HEK293 (cell line): ENCODE data around the gene PLAAT2.
A peak's percentile ranks its signal among the peaks of the same experiment; 100 is the strongest.

Experiments used
- CTCF ChIA-PET: fragments of 350-600 bp; formaldehyde crosslinking; extraction: SDS; loops from one replicate; lab custom pipeline; 2021; ENCODE audit warnings: antibody characterized with exemption; lab: Yijun Ruan, JAX
- POLR2A ChIA-PET: fragments of 300-600 bp; formaldehyde crosslinking; extraction: SDS; loops from one replicate; lab custom pipeline; 2020; ENCODE audit warnings: antibody characterized with exemption, inconsistent platforms; lab: Yijun Ruan, JAX
- H3K27ac ChIP-seq: fragments of 200-500 bp; sonication (Bioruptor generic); 2 replicates; pipeline ENCODE4 v1.5.1; 2014; ENCODE audit warnings: low read depth, low read length, control low read depth, inconsistent platforms; ENCODE audit errors: extremely low read depth
- H3K36me3 ChIP-seq, 2 experiments: fragments of 200-500 bp in 1 of 2; sonication (Bioruptor generic) in 1 of 2; 1 replicate in 1 of 2; 2 replicates in 1 of 2; pipeline ENCODE4 v1.5.1; 2014 to 2017; ENCODE audit warnings: inconsistent platforms in 2 of 2, low read length in 2 of 2; ENCODE audit not compliant: control insufficient read depth in 2 of 2, insufficient read depth in 1 of 2
- H3K4me1 ChIP-seq: fragments of 200-500 bp; sonication (Bioruptor generic); 2 replicates; pipeline ENCODE4 v1.5.1; 2014; ENCODE audit warnings: mild to moderate bottlenecking, low read length, inconsistent platforms; ENCODE audit not compliant: control insufficient read depth, insufficient read depth
- H3K4me3 ChIP-seq: 2 replicates; pipeline ENCODE4 v1.5.1; 2011; ENCODE audit warnings: low read depth, mild to moderate bottlenecking, control low read depth, low read length, moderate library complexity
- H3K9me3 ChIP-seq: fragments of 200-500 bp; sonication (Bioruptor generic); 2 replicates; pipeline ENCODE4 v1.5.1; 2014; ENCODE audit warnings: low read depth, low read length, inconsistent platforms; ENCODE audit not compliant: control insufficient read depth, insufficient read depth
- EGR2 ChIP-seq: fragments of 450-650 bp; formaldehyde crosslinking; IDR thresholded peaks from 2 replicates; pipeline ENCODE4 v1.5.1; 2016; ENCODE audit warnings: low read depth, missing biosample characterization, missing genetic modification characterization
- GLIS1 ChIP-seq: fragments of 450-650 bp; formaldehyde crosslinking; IDR thresholded peaks from 2 replicates; pipeline ENCODE4 v1.5.1; 2016; ENCODE audit warnings: missing biosample characterization, missing genetic modification characterization
- SCRT2 ChIP-seq: fragments of 450-650 bp; formaldehyde crosslinking; IDR thresholded peaks from 2 replicates; pipeline ENCODE4 v1.5.1; 2016; ENCODE audit warnings: missing biosample characterization, missing genetic modification characterization
- SETDB1 ChIP-seq: IDR thresholded peaks from one replicate; pipeline ENCODE4 v1.6.1; 2017; ENCODE audit warnings: mild to moderate bottlenecking, low read length, moderate library complexity, mixed read lengths; ENCODE audit not compliant: insufficient read length
- ZFHX2 ChIP-seq: fragments of 450-650 bp; formaldehyde crosslinking; conservative IDR thresholded peaks from 2 replicates; pipeline ENCODE4 v1.5.1; 2016; ENCODE audit warnings: missing biosample characterization, missing genetic modification characterization
- ZFP69B ChIP-seq: fragments of 450-650 bp; formaldehyde crosslinking; IDR thresholded peaks from 2 replicates; pipeline ENCODE4 v1.5.1; 2016; ENCODE audit warnings: missing biosample characterization, missing genetic modification characterization
- ZNF132 ChIP-seq: fragments of 450-650 bp; formaldehyde crosslinking; IDR thresholded peaks from 2 replicates; pipeline ENCODE4 v1.5.1; 2017; ENCODE audit warnings: missing biosample characterization, missing genetic modification characterization, borderline replicate concordance
- ZNF146 ChIP-seq: fragments of 450-650 bp; formaldehyde crosslinking; IDR thresholded peaks from 2 replicates; pipeline ENCODE4 v1.5.1; 2016; ENCODE audit warnings: missing biosample characterization, missing genetic modification characterization
- ZNF175 ChIP-seq: fragments of 450-650 bp; formaldehyde crosslinking; IDR thresholded peaks from 2 replicates; pipeline ENCODE4 v1.5.1; 2016; ENCODE audit warnings: missing biosample characterization, missing genetic modification characterization
- ZNF19 ChIP-seq: fragments of 450-650 bp; formaldehyde crosslinking; IDR thresholded peaks from 2 replicates; pipeline ENCODE4; 2016; ENCODE audit warnings: missing biosample characterization, missing genetic modification characterization, low read depth
- ZNF214 ChIP-seq: fragments of 450-650 bp; formaldehyde crosslinking; IDR thresholded peaks from 2 replicates; pipeline ENCODE4 v1.5.1; 2017; ENCODE audit warnings: missing biosample characterization, mild to moderate bottlenecking, missing genetic modification characterization, borderline replicate concordance
- ZNF223 ChIP-seq: fragments of 450-650 bp; formaldehyde crosslinking; IDR thresholded peaks from 2 replicates; pipeline ENCODE4 v1.5.1; 2016; ENCODE audit warnings: missing biosample characterization, missing genetic modification characterization
- ZNF324 ChIP-seq: fragments of 450-650 bp; formaldehyde crosslinking; IDR thresholded peaks from 2 replicates; pipeline ENCODE4 v1.5.1; 2016; ENCODE audit warnings: missing biosample characterization, missing genetic modification characterization
- ZNF37A ChIP-seq: fragments of 450-650 bp; IDR thresholded peaks from 2 replicates; pipeline ENCODE4 v1.5.1; 2018; ENCODE audit warnings: missing biosample characterization, missing genetic modification characterization
- ZNF404 ChIP-seq: fragments of 450-650 bp; formaldehyde crosslinking; IDR thresholded peaks from 2 replicates; pipeline ENCODE4 v1.5.1; 2017; ENCODE audit warnings: missing biosample characterization, missing genetic modification characterization
- ZNF473 ChIP-seq: fragments of 450-650 bp; formaldehyde crosslinking; IDR thresholded peaks from 2 replicates; pipeline ENCODE4 v1.5.1; 2017; ENCODE audit warnings: missing biosample characterization, missing genetic modification characterization
- ZNF514 ChIP-seq: fragments of 450-650 bp; formaldehyde crosslinking; IDR thresholded peaks from 2 replicates; pipeline ENCODE4 v1.5.1; 2016; ENCODE audit warnings: missing biosample characterization, missing genetic modification characterization
- ZNF521 ChIP-seq: fragments of 450-650 bp; formaldehyde crosslinking; IDR thresholded peaks from 2 replicates; pipeline ENCODE4 v1.5.1; 2017; ENCODE audit warnings: missing biosample characterization, mild to moderate bottlenecking, missing genetic modification characterization
- ZNF530 ChIP-seq: fragments of 450-650 bp; formaldehyde crosslinking; IDR thresholded peaks from 2 replicates; pipeline ENCODE4 v1.5.1; 2016; ENCODE audit warnings: low read depth, missing biosample characterization, missing genetic modification characterization
- ZNF544 ChIP-seq: fragments of 450-650 bp; formaldehyde crosslinking; IDR thresholded peaks from 2 replicates; pipeline ENCODE4 v1.5.0; 2017; ENCODE audit warnings: missing biosample characterization, missing genetic modification characterization
- ZNF549 ChIP-seq: fragments of 450-650 bp; IDR thresholded peaks from 2 replicates; pipeline ENCODE4 v1.5.1; 2018; ENCODE audit warnings: missing biosample characterization, missing genetic modification characterization, mild to moderate bottlenecking, inconsistent platforms, moderate library complexity
- ZNF560 ChIP-seq: fragments of 450-650 bp; formaldehyde crosslinking; IDR thresholded peaks from 2 replicates; pipeline ENCODE4 v1.5.1; 2017; ENCODE audit warnings: missing biosample characterization, missing genetic modification characterization, borderline replicate concordance
- ZNF624 ChIP-seq: fragments of 450-650 bp; formaldehyde crosslinking; IDR thresholded peaks from 2 replicates; pipeline ENCODE4 v1.5.1; 2017; ENCODE audit warnings: missing biosample characterization, missing genetic modification characterization
- ZNF626 ChIP-seq: fragments of 450-650 bp; sonication (Bioruptor Pico); formaldehyde crosslinking; IDR thresholded peaks from 2 replicates; pipeline ENCODE4 v1.5.1; 2018; ENCODE audit warnings: missing biosample characterization, missing genetic modification characterization, inconsistent platforms
- ZNF658 ChIP-seq: fragments of 450-650 bp; formaldehyde crosslinking; IDR thresholded peaks from 2 replicates; pipeline ENCODE4; 2016; ENCODE audit warnings: missing biosample characterization, missing genetic modification characterization
- ZNF670 ChIP-seq: fragments of 450-650 bp; formaldehyde crosslinking; IDR thresholded peaks from 2 replicates; pipeline ENCODE4 v1.5.1; 2016; ENCODE audit warnings: missing biosample characterization, missing genetic modification characterization, low read depth
- ZNF785 ChIP-seq: fragments of 450-650 bp; formaldehyde crosslinking; IDR thresholded peaks from 2 replicates; pipeline ENCODE4 v1.5.1; 2016; ENCODE audit warnings: missing biosample characterization, missing genetic modification characterization
- TF ChIP-seq, protein P1 (sequence below): fragments of 450-650 bp; formaldehyde crosslinking; IDR thresholded peaks from 2 replicates; pipeline ENCODE4 v1.5.1; 2016; ENCODE audit warnings: missing biosample characterization, missing genetic modification characterization, low read depth
- TF ChIP-seq, protein P2 (sequence below): fragments of 450-650 bp; formaldehyde crosslinking; IDR thresholded peaks from 2 replicates; pipeline ENCODE4 v1.5.1; 2017; ENCODE audit warnings: missing biosample characterization, missing genetic modification characterization
- TF ChIP-seq, protein P3 (sequence below): fragments of 450-650 bp; formaldehyde crosslinking; IDR thresholded peaks from 2 replicates; pipeline ENCODE4 v1.5.1; 2016; ENCODE audit warnings: missing biosample characterization, missing genetic modification characterization

Gene PLAAT2

DNA sequence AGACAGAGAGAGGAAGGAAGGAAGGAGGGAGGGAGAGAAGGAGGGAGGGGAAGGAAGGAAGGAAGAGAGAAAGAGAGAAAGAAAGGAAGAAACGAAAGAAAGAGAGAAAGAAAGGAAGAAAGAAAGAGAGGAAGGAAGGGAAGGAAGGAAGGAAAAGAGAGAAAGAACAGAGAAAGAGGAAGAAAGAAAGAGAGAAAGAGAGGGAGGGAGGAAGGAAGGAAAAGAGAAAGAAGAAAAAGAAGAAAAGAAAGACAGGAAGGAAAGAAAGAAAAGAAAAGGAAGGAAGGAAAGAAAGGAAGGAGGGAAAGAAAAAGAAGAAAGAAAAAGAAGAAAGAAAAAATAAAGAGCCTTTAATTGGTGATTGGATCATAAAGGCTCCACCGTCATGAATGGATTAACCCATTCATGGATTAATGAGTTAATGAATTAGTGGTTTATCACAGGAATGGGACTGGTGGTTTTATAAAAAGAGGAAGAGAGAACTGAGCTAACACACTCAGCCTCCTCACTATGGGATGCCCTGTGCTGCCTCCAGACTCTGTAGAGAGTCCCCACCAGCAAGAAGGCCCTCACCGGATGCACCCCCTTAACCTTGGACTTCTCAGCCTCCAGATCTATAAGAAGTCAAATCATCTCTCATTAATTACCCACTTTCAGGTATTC, 9.0 kb upstream of the PLAAT2 start (continued):
- TF ChIP-seq, protein P1, sequence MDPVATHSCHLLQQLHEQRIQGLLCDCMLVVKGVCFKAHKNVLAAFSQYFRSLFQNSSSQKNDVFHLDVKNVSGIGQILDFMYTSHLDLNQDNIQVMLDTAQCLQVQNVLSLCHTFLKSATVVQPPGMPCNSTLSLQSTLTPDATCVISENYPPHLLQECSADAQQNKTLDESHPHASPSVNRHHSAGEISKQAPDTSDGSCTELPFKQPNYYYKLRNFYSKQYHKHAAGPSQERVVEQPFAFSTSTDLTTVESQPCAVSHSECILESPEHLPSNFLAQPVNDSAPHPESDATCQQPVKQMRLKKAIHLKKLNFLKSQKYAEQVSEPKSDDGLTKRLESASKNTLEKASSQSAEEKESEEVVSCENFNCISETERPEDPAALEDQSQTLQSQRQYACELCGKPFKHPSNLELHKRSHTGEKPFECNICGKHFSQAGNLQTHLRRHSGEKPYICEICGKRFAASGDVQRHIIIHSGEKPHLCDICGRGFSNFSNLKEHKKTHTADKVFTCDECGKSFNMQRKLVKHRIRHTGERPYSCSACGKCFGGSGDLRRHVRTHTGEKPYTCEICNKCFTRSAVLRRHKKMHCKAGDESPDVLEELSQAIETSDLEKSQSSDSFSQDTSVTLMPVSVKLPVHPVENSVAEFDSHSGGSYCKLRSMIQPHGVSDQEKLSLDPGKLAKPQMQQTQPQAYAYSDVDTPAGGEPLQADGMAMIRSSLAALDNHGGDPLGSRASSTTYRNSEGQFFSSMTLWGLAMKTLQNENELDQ (tag by site-specific recombination), result no peak
- TF ChIP-seq ZNF146 (tag by site-specific recombination) (no peak), ZNF223 (no peak), ZNF514 (no peak)

DNA sequence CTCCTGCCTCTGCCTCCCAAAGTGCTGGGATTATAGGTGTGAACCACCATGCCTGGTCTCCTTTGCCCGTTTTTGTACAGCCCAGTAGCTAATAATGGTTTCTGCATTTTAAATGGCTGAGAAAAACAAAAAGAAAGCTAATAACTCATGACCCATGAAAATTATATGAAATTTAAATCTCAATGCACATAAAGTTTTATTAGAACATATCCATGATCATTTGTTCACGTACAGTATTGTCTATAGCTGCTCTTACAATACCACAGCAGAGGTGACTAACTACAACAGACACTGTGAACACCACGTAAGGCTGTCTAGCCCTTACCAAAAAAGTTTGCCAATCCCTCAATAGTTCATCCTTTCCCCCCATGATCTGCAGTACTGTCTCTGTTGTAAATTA, 6.4 kb upstream of the PLAAT2 start:
- POLR2A ChIA-PET, result no interaction called here
- H3K9me3 ChIP-seq, result no peaks in the 10 kb centered on the region
- no peak for TF ChIP-seq ZNF19
- TF ChIP-seq ZNF473, result no peak
- TF ChIP-seq ZNF132 (tag by site-specific recombination), result no peak
- no peak for TF ChIP-seq ZNF544 (tag by site-specific recombination)
- no peak for TF ChIP-seq ZNF521
- TF ChIP-seq ZNF549 (tag by site-specific recombination), result no peak
- TF ChIP-seq, protein P2, sequence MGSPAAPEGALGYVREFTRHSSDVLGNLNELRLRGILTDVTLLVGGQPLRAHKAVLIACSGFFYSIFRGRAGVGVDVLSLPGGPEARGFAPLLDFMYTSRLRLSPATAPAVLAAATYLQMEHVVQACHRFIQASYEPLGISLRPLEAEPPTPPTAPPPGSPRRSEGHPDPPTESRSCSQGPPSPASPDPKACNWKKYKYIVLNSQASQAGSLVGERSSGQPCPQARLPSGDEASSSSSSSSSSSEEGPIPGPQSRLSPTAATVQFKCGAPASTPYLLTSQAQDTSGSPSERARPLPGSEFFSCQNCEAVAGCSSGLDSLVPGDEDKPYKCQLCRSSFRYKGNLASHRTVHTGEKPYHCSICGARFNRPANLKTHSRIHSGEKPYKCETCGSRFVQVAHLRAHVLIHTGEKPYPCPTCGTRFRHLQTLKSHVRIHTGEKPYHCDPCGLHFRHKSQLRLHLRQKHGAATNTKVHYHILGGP (tag by site-specific recombination), result no peak
- TF ChIP-seq ZNF175 (tag by site-specific recombination), result no peak
- no peak for TF ChIP-seq SETDB1
- no peak for TF ChIP-seq ZNF37A
- TF ChIP-seq ZNF658, result no peak
- no peak for TF ChIP-seq SCRT2 (tag by site-specific recombination)
- no peak for TF ChIP-seq ZNF214 (tag by site-specific recombination)
- TF ChIP-seq ZNF785, result no peak
- TF ChIP-seq ZNF560 (tag by site-specific recombination), result no peak
- TF ChIP-seq ZNF670 (tag by site-specific recombination), result no peak
- TF ChIP-seq ZNF404 (tag by site-specific recombination), result no peak
- TF ChIP-seq, all 188 proteins: peak for 0
- no peaks in the 10 kb centered on the region for H3K4me1 ChIP-seq
- H3K4me3 ChIP-seq, result no peak overlapping the region
- peaks cover 0 to 10% of the 10 kb centered on the region in 2 experiments; a peak in 1 of 3 replicates for H3K36me3 ChIP-seq
- CTCF ChIA-PET, result interaction anchor here (0.6 kb wide), 1 partner anchor 23 kb away, joined by 3 read pairs; no protein-coding TSS in a partner anchor
- no peak overlapping the region for H3K27ac ChIP-seq

DNA sequence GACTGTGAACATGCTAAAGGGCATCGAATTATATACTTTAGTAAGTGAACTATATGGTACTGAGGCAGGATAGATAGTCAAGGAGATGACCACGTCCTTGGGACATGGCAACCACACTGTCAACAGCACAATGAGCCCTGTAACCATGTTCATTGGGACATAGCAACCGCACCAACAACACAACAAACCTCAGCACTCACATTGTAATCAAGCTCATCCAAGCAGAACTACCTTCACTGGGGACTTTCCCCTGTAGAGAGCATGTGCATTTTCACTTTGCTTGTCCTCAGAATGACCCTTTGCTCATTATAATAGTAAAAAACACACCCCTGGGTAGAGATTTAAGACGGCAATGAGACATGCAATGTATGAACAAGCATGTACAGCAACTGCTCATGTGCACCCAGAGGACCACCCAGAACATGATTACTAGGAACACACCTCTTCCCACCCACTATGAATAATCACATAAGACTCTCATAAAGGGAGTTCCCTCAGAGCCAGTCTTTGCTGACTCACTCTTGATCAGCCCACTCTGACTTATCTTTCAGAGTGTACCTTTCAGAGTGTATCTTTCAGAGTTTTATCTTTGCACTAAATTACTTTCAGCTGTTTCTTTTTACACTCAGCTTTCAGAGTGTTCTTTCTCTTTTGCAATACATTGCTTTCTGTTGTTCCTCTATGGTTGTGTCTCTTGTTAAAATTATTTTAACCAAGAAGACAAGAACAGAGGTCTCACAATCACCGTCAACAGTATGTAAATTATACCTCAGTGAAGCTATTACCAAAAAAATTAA, 4.1 kb upstream of the PLAAT2 start:
- H3K9me3 ChIP-seq, result no peaks in the 10 kb centered on the region
- no peak for TF ChIP-seq ZNF624 (tag by site-specific recombination)
- no peak for TF ChIP-seq ZFP69B
- TF ChIP-seq ZNF626 (tag by site-specific recombination), result no peak
- TF ChIP-seq ZNF530 (tag by site-specific recombination), result no peak
- TF ChIP-seq ZNF324 (tag by site-specific recombination), result no peak
- TF ChIP-seq ZNF37A, result no peak
- TF ChIP-seq GLIS1 (tag by site-specific recombination), result no peak; the same call in 1 of the 2 replicates
- TF ChIP-seq ZFHX2 (tag by site-specific recombination), result peak; percentile 63
- TF ChIP-seq, protein P3, sequence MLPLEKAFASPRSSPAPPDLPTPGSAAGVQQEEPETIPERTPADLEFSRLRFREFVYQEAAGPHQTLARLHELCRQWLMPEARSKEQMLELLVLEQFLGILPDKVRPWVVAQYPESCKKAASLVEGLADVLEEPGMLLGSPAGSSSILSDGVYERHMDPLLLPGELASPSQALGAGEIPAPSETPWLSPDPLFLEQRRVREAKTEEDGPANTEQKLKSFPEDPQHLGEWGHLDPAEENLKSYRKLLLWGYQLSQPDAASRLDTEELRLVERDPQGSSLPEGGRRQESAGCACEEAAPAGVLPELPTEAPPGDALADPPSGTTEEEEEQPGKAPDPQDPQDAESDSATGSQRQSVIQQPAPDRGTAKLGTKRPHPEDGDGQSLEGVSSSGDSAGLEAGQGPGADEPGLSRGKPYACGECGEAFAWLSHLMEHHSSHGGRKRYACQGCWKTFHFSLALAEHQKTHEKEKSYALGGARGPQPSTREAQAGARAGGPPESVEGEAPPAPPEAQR (tag by site-specific recombination), result no peak
- no peak for TF ChIP-seq ZNF658
- TF ChIP-seq EGR2 (tag by site-specific recombination), result peak; percentile 36; the same call in 1 of the 2 replicates

More for the DNA sequence above, 4.1 kb upstream of the PLAAT2 start:
- CTCF ChIA-PET, result no interaction called here
- H3K4me3 ChIP-seq, result no peak overlapping the region
- POLR2A ChIA-PET, result interaction anchor here (0.6 kb wide), 1 partner anchor 1582 kb away, joined by 9 read pairs; no protein-coding TSS in a partner anchor
- H3K36me3 ChIP-seq, result no peaks in the 10 kb centered on the region
- H3K27ac ChIP-seq, result no peak overlapping the region
- H3K4me1 ChIP-seq, result no peaks in the 10 kb centered on the region
